ENCODE measurements around the gene ADCY7.

ADCY7 gene

DNA sequence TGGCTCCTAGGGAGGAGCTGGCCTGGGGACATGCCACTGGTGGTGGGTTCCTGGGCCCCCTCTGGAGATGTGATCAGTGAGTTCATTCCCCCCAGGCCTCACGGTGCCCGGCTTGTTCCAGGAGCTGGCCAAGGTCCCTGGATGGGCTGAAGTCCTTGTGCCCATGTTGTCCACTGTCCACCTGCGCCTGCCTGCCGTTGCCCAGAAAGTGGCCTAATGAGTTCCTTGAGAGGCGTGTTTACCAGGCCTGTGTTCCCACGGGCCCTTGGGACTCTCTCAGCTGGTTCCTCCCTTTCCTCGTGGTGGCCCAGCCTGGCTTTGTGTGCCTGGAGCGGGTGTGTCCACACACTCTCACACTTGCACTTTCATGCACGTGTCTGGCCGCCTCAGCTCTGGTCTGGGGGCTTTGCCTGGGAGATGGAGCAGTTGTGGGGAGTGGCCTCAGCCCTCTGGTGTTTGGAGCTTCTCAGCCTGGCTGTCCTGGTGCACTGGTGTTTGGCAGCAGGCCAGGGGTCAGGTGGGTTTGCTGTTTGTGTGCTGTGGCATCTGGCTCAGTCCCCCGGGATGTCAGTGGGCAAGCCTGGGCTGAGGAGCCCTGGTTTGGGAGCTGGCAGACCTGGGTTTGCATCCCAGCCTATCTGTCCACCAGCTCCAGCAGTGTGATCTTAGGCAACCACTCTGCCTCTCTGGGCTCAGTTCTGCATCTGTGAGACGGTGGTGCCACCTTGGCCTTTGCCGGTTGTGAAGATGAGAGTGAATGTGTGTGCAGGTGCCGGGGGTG is 18.0 kb downstream of the ADCY7 start:
- peak; percentile 49 for DNase-seq

DNA sequence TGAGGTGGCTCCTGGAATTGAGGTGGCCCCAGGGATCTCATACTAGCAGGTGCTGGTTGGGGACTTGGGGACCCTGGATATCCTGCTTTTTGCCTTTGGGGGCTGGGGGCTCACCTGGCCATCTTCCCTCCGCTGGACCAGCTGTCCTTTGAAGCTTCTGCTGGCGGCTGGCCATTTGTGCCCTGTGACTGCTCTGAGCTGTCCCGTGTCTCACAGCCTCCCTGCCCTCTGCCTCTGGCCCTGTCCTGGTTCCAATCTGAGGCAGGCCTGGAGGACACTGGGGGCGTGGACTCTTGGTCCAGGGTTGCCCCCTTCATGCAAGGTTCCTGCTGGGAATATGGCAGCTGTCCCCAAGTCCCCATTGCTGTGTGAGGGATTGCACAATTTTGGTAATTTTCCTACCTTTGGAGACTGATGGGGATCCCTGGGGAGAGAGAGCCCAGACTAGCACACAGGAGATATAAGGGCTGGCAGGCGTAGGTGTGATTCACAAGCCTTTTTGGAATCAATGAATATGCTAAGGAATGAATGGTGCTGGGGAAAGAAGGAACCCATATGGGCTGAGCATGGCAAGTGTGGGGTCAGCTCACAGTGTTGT is 19.2 kb downstream of the ADCY7 start:
- DNase-seq, result no peak

DNA sequence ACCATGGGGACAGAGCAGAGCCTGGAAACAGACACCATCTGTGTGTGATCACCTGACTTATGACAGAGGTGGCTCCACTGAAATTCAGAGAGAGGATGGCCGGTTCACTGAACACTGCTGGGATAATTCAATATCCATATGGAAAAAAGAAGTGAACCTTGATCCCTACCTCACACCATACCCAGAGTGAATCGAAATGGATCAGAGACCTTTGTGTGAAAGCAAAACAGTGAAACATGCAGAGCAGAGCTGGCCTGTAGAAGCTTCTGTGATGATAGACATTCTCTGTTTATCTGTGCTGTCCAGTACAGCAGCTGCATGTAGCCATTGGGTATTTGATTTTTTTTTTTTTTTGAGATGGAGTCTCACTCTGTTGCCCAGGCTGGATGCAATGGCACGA is 20.3 kb downstream of the ADCY7 start:
- no peak for DNase-seq

DNA sequence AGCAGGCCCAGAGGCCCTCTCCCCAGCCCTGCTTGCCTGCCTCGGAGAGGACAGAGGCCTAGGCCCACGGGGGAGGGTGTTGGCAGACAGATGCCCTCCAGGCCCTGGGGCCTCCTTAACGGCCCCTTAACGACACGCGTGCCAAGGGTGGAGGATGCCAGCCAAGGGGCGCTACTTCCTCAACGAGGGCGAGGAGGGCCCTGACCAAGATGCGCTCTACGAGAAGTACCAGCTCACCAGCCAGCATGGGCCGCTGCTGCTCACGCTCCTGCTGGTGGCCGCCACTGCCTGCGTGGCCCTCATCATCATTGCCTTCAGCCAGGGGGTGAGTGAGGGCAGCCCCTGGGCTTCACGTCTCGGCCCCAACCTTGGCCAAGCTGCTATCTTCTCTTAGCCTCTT is 21.7 kb downstream of the ADCY7 start:
- DNase-seq, result no peak

DNA sequence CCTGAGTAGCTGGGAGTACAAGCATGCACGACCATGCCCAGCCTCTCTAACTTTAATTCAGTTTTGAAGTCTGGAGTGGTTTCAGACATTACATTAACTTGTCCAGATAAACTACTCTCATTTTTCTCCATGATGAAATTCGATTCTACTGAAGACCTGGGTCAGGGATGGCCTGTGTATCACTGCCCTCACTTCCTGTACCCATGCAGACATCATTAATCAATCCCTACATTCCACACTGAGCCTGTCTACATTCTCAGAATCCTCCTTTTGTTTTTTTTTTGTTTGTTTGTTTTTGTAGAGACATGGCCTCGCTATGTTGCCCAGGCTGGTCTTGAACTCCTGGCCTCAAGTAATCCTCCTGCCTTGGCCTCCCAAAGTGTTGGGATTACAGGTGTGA is 22.6 kb downstream of the ADCY7 start:
- no peak for DNase-seq

DNA sequence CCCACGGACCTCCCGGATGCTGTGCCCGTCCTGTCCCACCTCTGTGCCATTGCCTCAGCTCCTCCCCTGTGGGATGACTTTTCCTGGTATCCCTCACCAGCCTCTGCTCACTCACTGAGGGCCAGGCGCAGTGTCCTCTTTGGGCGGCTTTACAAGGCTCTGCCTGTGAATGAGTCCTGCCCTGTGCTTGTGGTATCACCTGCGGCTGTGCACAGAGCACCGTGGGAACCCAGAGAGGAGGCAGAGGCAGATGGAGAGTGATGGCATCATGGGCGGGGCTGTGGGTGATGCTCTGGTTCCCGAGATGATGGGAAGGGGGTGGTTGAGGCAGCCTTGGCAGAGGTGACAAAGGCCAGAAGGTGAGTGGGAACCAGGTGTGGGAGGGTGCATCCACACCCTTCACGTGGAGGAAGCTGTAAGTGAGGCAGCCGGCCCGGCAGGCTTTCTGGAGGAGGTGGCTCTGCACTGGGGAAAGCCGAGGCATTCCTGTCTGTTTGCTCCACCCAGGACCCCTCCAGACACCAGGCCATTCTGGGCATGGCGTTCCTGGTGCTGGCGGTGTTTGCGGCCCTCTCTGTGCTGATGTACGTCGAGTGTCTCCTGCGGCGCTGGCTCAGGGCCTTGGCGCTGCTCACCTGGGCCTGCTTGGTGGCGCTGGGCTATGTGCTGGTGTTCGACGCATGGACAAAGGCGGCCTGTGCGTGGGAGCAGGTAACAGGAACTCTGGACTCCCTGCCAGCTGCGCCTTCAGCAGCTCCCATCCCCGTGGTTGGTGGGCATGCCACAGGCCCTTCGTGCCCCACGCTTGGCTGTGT is 23.8 kb downstream of the ADCY7 start:
- DNase-seq, result no peak

DNA sequence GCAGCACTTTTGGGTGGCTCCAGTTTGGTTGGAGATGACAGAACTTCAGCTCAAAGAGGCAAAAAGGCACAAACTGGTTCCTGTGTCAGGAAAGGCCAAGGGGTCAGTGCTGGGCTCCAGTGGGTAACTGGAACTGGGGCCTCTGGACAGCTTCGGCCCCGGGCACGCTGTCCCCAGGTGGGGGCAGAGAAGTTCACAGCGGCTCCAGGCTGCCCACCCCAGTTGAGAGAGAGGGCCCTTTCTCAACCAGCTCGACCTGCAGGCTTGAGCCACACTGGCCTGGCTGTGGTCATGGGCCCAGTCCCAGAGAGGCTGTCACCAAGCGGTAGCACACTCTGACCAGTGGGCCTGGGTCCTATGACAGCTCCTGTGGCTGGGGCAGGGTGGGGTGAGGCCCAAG is 24.5 kb downstream of the ADCY7 start:
- DNase-seq, result no peak

DNA sequence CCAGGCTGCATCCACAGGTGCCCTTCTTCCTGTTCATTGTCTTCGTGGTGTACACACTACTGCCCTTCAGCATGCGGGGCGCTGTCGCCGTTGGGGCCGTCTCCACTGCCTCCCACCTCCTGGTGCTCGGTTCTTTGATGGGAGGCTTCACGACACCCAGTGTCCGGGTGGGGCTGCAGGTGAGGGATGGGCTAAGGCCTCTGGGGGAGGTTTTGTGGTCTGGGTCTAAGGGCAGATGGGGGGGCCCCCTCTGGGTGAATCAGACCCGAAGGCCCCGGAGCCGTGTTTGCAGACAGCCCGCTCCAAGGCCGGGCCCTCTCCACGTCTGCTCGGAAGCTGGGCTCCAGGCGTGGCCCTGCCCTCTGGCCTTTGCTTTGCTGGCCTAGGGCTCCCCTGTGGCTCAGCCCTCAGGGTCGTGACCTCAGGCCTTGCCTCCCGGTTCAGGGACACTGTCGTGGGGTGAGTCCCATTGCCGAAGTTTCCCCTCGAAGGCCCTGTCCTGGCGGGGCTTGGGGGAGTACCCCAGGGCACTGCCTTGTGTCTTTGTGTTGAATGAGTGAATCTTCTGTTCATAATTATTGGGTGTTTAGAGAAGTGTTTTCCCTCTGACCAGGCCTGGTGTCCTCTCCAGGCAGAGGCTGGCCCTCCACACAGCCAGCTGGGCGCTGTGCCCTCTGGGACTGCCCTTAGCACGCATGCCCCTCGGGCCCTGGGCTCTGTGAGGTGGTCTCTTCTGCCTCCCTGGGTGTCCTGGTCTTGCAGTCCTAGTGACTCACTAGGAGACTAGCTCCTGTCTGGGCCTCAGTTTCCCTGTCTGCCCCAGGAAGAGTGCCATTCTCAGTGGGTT is 25.6 kb downstream of the ADCY7 start:
- DNase-seq, result no peak

DNA sequence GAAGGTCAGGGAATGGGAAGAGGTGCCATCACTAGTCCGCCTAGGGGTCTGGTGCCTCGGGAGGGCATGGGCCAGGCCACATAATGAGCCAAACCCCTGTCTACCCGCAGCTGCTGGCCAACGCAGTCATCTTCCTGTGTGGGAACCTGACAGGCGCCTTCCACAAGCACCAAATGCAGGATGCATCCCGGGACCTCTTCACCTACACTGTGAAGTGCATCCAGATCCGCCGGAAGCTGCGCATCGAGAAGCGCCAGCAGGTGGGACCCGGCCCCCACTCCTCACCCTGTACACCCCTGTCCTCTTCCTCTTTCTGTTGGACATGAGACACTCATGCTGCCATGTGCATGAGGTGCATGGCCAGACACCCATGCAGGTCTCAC is 26.2 kb downstream of the ADCY7 start:
- no peak for DNase-seq

DNA sequence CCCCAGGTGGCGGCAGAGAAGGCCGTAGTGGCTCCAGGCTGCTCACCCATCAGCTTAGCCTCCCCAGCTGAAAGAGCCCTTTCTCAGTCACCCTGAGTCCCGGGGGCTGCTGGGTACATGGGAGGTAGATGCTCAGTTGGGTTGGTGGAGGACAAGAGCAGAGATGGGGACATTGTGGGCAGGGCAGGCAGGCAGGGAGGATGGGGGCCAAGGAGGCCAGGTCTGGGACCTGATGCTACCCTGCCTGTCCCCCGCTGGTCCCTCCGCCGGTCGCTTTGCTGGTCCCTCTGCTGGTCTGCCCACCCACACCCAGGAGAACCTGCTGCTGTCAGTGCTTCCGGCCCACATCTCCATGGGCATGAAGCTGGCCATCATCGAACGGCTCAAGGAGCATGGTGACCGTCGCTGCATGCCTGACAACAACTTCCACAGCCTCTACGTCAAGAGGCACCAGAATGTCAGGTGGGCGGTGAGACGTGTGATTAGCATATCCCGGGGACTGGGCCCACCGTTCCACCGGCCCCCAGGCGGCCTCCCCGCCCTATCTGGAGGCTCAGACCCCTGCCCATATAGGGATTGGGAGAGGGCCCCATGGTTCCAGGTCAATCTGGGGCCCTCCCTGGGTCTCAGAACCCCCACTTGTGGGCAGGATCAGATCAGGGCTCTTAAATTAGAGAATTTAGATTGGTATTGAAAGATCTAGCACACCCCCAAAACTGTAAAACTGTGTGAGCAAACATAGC is 26.9 kb downstream of the ADCY7 start:
- DNase-seq, result no peak

DNA sequence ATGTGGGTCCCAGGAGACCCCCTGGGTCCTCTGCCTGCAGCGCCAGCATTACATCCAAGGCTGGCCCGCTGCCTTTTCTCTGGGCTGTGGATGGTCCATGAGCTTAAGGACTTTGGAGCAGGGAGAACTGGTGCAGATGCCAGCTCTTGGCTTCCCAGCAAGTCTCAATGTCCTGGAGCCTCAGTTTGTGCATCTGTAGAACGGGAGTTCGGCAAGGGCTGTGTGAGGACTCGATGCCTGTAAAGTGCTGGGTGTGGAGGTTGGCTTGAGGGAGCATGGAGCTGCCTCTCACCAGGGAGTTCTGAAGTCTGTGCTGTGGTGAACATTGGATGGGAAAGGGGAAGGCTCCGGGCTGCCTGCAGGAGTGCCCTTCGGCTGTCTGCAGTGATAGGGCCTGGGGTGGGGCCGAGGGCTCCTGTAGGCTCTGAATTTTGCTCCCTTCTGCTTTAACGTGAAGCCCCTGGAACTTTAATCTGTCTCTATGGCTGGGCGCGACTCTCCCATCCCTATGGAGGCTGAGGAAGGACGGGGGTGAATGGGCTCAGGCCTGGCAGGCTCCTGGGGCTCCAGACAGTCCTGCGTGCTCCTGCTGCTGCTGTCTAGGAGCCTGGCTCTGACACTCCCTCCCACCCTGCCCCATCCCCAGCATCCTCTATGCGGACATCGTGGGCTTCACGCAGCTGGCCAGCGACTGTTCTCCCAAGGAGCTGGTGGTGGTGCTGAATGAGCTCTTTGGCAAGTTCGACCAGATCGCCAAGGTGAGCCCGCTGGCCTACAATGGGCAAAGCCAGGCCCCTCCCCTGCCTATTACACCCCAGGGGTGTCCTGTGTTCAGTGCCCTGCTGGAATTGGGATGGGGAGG is 27.9 kb downstream of the ADCY7 start:
- DNase-seq, result no peak

DNA sequence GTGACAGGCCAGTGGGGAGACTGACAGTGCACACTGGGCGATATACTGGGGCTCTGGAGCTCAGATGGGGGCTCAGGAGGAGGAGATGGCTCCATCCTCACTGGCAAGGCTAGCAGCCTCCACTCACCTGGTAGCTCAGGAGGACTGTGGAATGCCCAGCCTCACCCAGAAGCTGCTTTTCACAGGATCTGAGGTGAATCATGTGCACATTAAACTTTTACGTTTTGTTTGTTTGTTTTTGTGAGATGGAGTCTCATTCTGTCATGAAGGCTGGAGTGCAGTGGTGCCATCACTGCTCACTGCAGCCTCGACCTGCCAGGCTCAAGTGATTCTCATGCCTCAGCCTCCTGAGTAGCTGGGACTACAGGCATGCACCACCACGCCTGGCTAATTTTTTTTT is 28.6 kb downstream of the ADCY7 start:
- DNase-seq, result no peak

DNA sequence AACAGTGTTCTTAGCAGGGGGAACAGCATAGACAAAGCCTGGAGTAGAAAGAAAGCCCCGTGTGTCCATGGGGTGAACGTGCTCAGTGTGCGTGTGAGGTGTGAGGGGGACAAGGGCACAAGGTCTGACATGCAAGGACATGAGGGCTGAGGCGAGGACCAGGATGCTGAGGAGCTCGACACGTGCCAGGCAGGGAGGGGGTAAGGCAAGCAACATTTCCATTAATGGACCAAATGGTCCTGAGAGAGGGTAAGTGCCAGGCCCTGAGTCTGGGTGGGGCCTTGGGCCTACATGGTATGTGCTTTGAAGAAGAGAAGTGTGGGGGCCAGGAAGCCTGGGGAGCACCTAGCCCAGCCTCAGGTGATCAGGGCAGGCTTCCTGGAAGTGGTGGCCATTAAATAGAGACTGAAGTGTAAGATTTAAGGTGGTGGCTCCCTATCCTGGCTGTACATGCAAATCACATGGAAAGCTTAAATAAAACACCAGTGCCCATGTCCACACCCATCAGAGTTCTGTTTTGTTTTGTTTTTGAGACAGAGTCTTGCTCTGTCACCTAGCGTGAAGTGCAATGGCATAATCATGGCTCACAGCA is 29.3 kb downstream of the ADCY7 start:
- DNase-seq, result no peak

DNA sequence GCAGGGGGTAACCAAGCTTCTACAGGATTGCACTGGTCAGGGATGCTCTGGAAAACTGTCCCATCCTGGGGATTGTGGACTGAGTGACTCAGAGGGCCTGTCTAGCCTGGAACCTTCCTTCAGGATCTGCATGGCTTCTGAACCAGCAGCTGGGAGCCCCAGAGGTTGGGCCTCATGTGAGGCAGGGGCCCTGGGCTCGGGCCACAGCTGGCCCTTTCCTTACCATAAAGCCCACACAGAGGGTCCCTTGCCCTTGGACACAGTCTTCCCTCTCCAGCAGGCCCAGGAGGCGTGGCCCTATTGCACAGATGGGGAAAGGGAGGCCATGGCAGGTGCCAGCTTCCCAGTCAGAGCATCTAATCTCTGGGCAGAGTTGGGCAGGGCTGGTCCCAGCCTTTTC is 30.5 kb downstream of the ADCY7 start:
- no peak for DNase-seq

DNA sequence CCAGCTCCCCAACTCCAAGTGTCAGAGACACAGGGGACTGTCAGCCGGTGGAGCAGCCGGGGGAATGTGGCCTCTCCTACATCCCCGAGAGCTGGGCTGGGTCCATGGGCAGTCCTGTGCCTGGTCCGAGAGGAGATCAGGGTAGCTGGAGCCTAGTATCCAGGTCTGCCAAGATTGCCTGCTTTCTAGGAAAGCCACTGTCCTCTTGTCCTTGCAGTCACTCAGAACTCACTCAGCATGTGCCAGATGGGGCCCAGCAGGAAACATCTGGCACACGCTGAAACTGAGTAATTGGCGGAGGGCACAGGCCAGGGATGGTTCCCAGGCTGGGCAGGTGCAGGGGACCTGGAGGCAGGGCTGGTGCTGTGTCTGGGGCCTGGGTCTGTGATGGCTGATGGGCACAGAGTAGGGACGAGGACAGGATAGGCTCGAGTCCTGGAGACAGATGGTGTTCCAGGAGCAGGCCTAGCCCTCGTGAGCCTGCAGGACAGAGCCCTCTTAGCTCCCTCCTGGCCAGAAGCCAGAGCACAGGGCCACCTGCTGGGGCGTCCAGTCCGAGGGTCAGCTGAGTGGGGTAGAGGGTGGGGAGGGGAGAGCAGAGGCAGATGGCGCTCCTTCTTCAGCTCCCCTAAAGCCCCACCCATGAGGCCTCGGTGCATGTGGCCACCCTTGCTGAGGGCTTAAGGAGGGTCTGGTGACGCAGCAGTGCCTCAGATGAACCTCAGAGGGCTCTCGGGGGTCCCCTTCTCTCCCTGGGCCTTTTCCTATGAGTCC is 31.1 kb downstream of the ADCY7 start:
- DNase-seq, result no peak

DNA sequence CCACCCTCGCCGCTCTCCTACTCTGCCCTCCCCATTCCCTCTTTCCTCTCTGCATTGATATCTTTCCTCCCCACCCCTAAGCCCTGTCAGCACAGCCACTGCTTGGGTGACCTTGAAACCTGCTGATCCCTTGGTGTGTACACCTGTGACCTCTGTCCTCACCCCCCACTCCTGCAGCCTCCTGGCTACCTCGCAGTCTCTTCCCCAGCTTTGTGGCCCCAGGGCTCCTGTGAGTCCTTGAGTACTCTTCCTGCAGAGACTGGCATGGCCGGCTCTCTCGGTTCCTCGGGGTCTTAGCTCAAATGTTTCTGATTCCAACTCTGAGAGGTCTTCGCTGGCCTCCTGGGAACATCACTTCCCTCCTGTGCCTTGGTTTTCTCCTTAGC is 31.7 kb downstream of the ADCY7 start:
- no peak for DNase-seq

DNA sequence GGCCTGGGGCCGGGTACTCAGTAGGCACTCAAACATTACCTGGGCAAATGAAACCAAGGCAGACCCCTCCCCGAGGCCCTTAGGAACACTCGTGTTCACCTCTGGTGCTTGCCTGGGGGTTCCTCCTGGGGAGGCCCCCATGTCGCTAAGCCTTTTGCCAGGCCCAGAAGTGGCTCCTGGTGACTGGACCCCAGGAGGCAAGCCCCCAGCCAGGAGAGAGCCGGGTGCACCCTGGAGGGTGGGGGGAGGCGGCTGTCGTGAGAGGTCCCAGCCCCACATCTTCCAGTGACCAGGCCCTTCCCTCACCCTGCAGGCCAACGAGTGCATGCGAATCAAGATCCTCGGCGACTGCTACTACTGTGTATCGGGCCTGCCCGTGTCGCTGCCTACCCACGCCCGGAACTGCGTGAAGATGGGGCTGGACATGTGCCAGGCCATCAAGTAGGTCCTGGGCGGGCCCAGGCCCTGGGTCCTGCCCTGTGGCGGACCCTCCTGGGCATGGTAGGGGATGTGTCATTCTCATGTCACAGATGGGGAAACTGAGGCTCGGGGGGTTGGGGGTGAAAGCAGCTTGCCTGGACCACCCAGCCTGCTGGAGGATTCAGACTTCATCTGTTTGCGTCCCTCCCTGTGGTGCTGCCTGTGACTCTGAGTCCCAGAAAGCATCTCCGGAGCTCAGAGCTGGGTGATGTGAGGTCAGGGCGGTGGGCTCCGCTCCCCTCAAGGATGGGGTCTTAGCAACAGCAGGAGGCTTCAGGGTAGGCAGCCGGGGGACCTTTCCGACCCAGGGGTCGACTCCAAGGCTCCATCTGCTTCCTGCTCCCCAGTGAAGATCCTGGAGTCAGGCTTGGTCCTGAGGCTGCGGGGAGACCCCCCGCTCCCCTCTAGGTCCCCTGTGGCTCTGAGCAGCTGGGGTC is 32.5 kb downstream of the ADCY7 start:
- DNase-seq, result no peak

DNA sequence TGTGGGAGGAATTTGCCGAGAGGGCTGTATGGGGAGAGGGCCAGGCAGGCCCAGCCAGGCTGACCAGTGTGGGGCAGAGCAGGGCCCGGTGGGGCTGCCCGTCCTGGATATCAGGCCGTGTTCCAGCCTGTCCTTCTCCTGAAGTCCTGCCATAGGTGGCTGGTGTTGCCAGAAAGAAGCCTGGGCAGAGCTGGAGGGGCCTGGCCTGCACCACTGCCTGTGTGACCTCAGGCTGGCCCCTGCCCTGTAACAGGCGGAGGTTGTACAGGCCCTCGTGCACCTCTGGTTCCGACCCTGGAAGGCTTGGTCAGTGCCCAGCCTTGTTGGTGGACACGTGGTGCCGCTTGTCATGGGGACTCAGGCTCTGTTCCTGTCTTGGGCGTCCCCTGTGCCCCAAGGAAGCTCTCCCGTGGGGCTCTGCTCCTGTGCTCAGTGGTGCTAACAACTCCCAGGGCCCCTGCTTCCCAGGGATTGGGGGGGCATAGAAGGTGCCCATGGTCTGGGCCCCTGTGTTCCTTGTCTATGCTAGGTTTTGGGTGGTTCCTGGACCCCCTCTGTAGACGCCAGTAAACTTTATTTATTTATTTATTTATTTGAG is 33.3 kb downstream of the ADCY7 start:
- no peak for DNase-seq

Data from CD4-positive, alpha-beta T cell treated with Interleukin-17A for 4 hours (primary cell).